ENCODE measurements around the gene PIH1D1. TPM values are rescaled to one million over a fixed set of nuclear protein-coding genes. Genes with fewer than 3 reads are reported as not detected.
"Not testable (repeated sequence)": the region's sequence is repeated elsewhere in the genome, so short reads cannot be mapped to it uniquely, and the experiment has no call there.

Gene PIH1D1
- total RNA-seq, 8 experiments from 2014 or later: 53.1 to 94.9 (median 76.4) TPM

- no peak overlapping the region for H3K27ac ChIP-seq
- ATAC-seq (replicated peaks in 6 of 8): peak in 1 of 8 experiments; percentile 3
- H3K4me1 ChIP-seq (replicated peaks in 1 of 2): no peaks in the 10 kb centered on the region
- no CpG with 5 or more reads among the region's 11 CpGs for WGBS, 10 experiments
- H3K4me3 ChIP-seq: no peak overlapping the region
- in situ Hi-C loops (cut with MboI; ENCODE audit: low pct_unique_long_range_greater_than_20kb in 2 of 9, low sequenced_read_pairs in 9 of 9, unreplicated experiment in 9 of 9): no loop called here
Measured at GRCh38 chr19:49474542-49474924, 22.9 kb upstream of the PIH1D1 start.

DNA sequence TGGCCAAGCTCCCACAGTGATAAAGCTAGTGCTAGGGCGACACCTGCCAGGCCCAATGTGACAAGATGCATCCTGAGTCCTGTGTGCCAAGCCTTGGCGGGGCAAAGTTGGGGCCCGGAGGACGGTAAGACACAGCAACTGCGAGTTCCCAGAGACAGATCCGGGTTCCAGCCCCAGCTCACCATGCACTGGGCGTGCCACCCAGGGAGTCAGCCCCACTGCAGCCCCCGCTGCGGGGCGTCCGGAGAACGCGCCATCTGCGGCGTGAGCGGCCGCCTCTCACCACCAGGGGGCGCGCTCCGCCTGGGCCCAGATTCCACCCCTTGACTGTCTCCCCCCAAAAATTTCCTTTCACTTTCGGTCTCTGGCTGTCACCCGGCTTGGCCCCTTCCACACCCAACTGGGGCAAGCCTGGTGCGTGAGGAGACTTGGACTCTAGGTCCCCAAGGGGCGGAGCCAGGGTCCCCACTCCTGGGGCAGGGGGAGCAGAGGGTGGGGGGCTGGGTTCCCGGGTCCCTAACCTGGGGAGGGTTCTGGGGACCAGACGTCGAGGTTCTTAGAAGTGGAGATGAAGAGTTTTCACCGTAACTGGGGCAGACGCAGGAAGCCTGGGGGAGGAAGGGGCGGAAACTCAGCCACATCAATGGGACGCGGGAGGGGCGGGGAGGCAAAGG lies 22.4 kb upstream of the PIH1D1 start, which contains the start of gene FLT3LG:
FLT3LG (plus strand) TSS at position 348 of the 674 bp plus-strand sequence. CDS start 425 bp downstream, outside the sequence.
- peak; percentile 5 to 70 (median 23) for ATAC-seq (replicated peaks in 6 of 8)
- in situ Hi-C loops (cut with MboI; ENCODE audit: low pct_unique_long_range_greater_than_20kb in 2 of 9, low sequenced_read_pairs in 9 of 9, unreplicated experiment in 9 of 9): no loop called here
- H3K27ac ChIP-seq: no peak within 1 kb of the TSS
- WGBS, 10 experiments: 0 to 20% methylated on average over 2 to 7 of the region's 33 CpGs; no CpG with 5 or more reads in 8 of the 10 experiments
- no peaks in the 10 kb centered on the region for H3K4me1 ChIP-seq (replicated peaks in 1 of 2)
- peak within 1 kb of the TSS in 1 of 5 donors; percentile 6 for H3K4me3 ChIP-seq

DNA sequence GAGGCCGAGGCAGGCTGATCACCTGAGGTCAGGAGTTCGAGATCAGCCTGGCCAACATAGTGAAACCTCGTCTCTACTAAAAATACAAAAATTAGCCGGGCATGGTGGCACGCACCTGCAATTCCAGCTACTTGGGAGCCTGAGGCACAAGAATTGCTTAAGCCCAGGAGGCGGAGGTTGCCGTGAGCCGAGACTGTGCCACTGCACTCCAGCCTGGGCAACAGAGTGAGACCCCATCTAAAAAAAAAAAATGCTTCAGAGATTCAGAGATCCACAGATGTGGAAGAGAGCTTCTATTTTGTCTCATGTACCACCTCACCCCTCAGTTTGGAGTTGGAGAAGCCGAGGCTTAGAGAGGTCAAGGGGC lies 21.9 kb upstream of the PIH1D1 start:
- H3K27ac ChIP-seq; H3K4me1 ChIP-seq (replicated peaks in 1 of 2); H3K4me3 ChIP-seq; ATAC-seq (replicated peaks in 6 of 8); in situ Hi-C loops (cut with MboI; ENCODE audit: low pct_unique_long_range_greater_than_20kb in 2 of 9, low sequenced_read_pairs in 9 of 9, unreplicated experiment in 9 of 9): not testable (repeated sequence)
- WGBS, 10 experiments: 36 to 100% (median 81%) methylated on average over 1 to 5 of the region's 9 CpGs; no CpG with 5 or more reads in 7 of the 10 experiments

DNA sequence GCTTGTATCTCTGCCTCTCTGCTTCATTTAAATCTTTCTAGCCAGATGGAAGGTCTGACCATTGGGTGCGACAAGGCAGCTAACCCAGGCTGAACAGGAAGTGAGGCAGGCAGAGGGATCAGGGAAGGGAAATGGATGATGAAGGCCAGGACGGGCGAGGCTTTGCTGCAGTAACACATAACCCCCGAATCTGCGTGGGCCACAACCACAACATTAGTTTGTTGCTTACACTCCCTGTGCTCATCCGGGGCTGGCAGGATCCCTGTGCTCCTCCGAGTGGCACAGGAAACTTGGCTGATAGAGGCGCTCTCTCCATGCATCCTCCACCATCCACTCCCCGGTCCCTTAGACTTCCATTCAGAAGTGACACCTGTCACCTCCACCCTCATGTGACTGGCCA lies 21.3 kb upstream of the PIH1D1 start:
- H3K4me1 ChIP-seq (replicated peaks in 1 of 2): no peaks in the 10 kb centered on the region
- WGBS, 10 experiments: 10 to 100% (median 64%) methylated on average over 1 to 7 of the region's 9 CpGs; no CpG with 5 or more reads in 2 of the 10 experiments
- no peak for ATAC-seq (replicated peaks in 6 of 8)
- no peak overlapping the region for H3K4me3 ChIP-seq
- no peak overlapping the region for H3K27ac ChIP-seq
- in situ Hi-C loops (cut with MboI; ENCODE audit: low pct_unique_long_range_greater_than_20kb in 2 of 9, low sequenced_read_pairs in 9 of 9, unreplicated experiment in 9 of 9): no loop called here

- in situ Hi-C loops (cut with MboI; ENCODE audit: low pct_unique_long_range_greater_than_20kb in 2 of 9, low sequenced_read_pairs in 9 of 9, unreplicated experiment in 9 of 9): no loop called here
Measured at GRCh38 chr19:49470615-49470978, 19.0 kb upstream of the PIH1D1 start.

GRCh38 chr19:49469828-49470614 lies 18.4 kb upstream of the PIH1D1 start:
- no peak overlapping the region for H3K27ac ChIP-seq
- H3K4me1 ChIP-seq (replicated peaks in 1 of 2): no peaks in the 10 kb centered on the region
- ATAC-seq (replicated peaks in 6 of 8): no peak
- WGBS, 10 experiments: 50 to 92% (median 81%) methylated on average over 1 to 11 of the region's 25 CpGs; no CpG with 5 or more reads in 3 of the 10 experiments
- H3K4me3 ChIP-seq: no peak overlapping the region
- in situ Hi-C loops (cut with MboI; ENCODE audit: low pct_unique_long_range_greater_than_20kb in 2 of 9, low sequenced_read_pairs in 9 of 9, unreplicated experiment in 9 of 9): no loop called here

More at GRCh38 chr19:49470615-49470978, 19.0 kb upstream of the PIH1D1 start:
- Histone ChIP-seq H3K4me3 (no peak overlapping the region), H3K4me1 (replicated peaks in 1 of 2) (no peaks in the 10 kb centered on the region), H3K27ac (no peak overlapping the region)
- no peak for ATAC-seq (replicated peaks in 6 of 8)
- WGBS, 10 experiments: 69 to 100% (median 92%) methylated on average over 2 to 6 of the region's 8 CpGs; no CpG with 5 or more reads in 6 of the 10 experiments

DNA sequence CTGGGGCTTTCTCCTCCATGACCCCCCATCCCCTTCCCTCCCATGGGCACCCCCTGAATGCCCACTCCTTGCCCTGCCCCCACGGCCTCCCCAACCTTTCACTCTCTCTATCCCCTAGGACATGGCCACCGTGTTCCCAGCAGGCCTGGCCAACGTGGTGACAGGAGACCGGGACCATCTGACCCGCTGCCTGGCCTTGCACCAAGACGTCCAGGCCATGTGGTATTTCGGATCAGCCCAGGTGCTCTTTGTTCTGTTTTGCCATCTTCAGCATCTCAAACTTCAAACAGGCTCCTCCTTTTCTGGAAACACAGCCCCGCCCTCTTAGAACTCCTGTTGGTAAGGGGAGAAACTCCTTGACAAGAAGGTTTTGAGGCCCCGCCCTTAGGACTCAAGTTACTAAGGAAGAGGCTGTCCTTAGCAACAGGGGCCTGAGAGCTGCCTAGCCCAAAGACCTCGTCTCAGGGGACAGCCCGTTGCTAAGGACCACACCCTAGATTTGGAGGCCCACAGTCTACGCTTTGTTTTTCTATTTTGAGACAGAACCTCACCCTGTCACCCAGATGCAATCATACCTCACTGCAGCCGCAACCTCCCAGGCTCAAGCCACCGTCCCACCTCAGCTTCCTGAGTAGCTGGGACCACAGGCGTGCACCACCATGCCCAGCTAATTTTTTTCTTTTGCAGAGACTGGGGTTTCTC lies 17.3 kb upstream of the PIH1D1 start:
- ATAC-seq (replicated peaks in 6 of 8): peak in 7 of 8 experiments; percentile 10 to 95 (median 28)
- WGBS, 10 experiments: 3 to 100% (median 75%) methylated on average over 2 to 7 of the region's 15 CpGs; no CpG with 5 or more reads in 3 of the 10 experiments

DNA sequence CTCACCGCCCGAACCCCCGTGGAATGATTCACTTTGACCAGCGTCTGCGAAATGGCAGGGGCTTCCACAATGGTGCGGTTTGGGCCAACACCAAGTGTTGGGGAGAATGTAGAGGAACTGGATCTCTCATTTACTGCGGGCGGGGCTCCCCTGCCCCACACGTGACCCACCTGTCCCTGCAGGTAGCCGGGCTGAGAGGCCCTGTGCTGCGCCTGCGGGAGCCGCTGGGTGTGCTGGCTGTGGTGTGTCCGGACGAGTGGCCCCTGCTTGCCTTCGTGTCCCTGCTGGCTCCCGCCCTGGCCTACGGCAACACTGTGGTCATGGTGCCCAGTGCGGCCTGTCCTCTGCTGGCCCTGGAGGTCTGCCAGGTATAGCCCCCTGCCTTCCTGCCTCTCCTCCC lies 16.6 kb upstream of the PIH1D1 start:
- in situ Hi-C loops (cut with MboI; ENCODE audit: low pct_unique_long_range_greater_than_20kb in 2 of 9, low sequenced_read_pairs in 9 of 9, unreplicated experiment in 9 of 9): no loop called here

More for the DNA sequence above, 17.3 kb upstream of the PIH1D1 start:
- Histone ChIP-seq H3K4me3 (no peak overlapping the region), H3K4me1 (replicated peaks in 1 of 2) (no peaks in the 10 kb centered on the region), H3K27ac (no peak overlapping the region)
- in situ Hi-C loops (cut with MboI; ENCODE audit: low pct_unique_long_range_greater_than_20kb in 2 of 9, low sequenced_read_pairs in 9 of 9, unreplicated experiment in 9 of 9): no loop called here

GRCh38 chr19:49465371-49465770 lies 13.8 kb upstream of the PIH1D1 start:
- ATAC-seq (replicated peaks in 6 of 8): peak in 2 of 8 experiments; percentile 6
- WGBS, 10 experiments: 82 to 100% (median 100%) methylated on average over 1 to 2 of the region's 3 CpGs; no CpG with 5 or more reads in 5 of the 10 experiments
- no peak overlapping the region for H3K4me3 ChIP-seq
- in situ Hi-C loops (cut with MboI; ENCODE audit: low pct_unique_long_range_greater_than_20kb in 2 of 9, low sequenced_read_pairs in 9 of 9, unreplicated experiment in 9 of 9): no loop called here
- no peaks in the 10 kb centered on the region for H3K4me1 ChIP-seq (replicated peaks in 1 of 2)
- H3K27ac ChIP-seq: no peak overlapping the region

More for the DNA sequence above, 16.6 kb upstream of the PIH1D1 start:
- 74 to 100% (median 84%) methylated on average over 1 to 3 of the region's 19 CpGs; no CpG with 5 or more reads in 6 of the 10 experiments for WGBS, 10 experiments
- ATAC-seq (replicated peaks in 6 of 8): peak in 2 of 8 experiments; percentile 3 to 5
- Histone ChIP-seq H3K4me1 (replicated peaks in 1 of 2) (no peaks in the 10 kb centered on the region), H3K4me3 (no peak overlapping the region), H3K27ac (no peak overlapping the region)

- 60 to 93% methylated on average over 1 to 3 of the region's 39 CpGs; no CpG with 5 or more reads in 8 of the 10 experiments for WGBS, 10 experiments
- in situ Hi-C loops (cut with MboI; ENCODE audit: low pct_unique_long_range_greater_than_20kb in 2 of 9, low sequenced_read_pairs in 9 of 9, unreplicated experiment in 9 of 9): no loop called here
- Histone ChIP-seq H3K27ac (no peak overlapping the region), H3K4me1 (replicated peaks in 1 of 2) (no peaks in the 10 kb centered on the region), H3K4me3 (no peak overlapping the region)
- peak in 4 of 8 experiments; percentile 6 to 22 (median 15) for ATAC-seq (replicated peaks in 6 of 8)
Measured at GRCh38 chr19:49463960-49464740, 12.5 kb upstream of the PIH1D1 start.

- no peak for ATAC-seq (replicated peaks in 6 of 8)
- in situ Hi-C loops (cut with MboI; ENCODE audit: low pct_unique_long_range_greater_than_20kb in 2 of 9, low sequenced_read_pairs in 9 of 9, unreplicated experiment in 9 of 9): no loop called here
- Histone ChIP-seq H3K4me1 (replicated peaks in 1 of 2) (no peaks in the 10 kb centered on the region), H3K4me3 (no peak overlapping the region), H3K27ac (no peak overlapping the region)
- WGBS, 10 experiments: no CpG with 5 or more reads among the region's 12 CpGs
Measured at GRCh38 chr19:49462492-49462891, 10.9 kb upstream of the PIH1D1 start.

DNA sequence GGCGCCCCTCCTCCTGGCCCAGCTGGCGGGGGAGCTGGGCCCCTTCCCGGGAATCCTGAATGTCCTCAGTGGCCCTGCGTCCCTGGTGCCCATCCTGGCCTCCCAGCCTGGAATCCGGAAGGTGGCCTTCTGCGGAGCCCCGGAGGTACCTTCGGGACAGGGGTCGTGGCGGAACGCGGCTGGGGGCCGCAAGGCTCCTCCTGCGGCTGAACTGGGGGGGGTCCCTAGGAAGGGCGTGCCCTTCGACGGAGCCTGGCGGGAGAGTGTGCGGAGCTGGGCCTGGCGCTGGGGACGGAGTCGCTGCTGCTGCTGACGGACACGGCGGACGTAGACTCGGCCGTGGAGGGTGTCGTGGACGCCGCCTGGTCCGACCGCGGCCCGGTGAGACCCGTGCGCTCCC lies 10.0 kb upstream of the PIH1D1 start:
- Histone ChIP-seq H3K27ac (no peak overlapping the region), H3K4me3 (no peak overlapping the region), H3K4me1 (replicated peaks in 1 of 2) (no peaks in the 10 kb centered on the region)
- peak in 1 of 8 experiments; percentile 13 for ATAC-seq (replicated peaks in 6 of 8)
- 100% methylated on average over 2 of the region's 37 CpGs; no CpG with 5 or more reads in 9 of the 10 experiments for WGBS, 10 experiments
- in situ Hi-C loops (cut with MboI; ENCODE audit: low pct_unique_long_range_greater_than_20kb in 2 of 9, low sequenced_read_pairs in 9 of 9, unreplicated experiment in 9 of 9): no loop called here

Measured in motor neuron (in vitro differentiated cells).